ENCODE data around the gene CSNK1A1. TPM values are rescaled to one million over a fixed set of nuclear protein-coding genes. Genes with fewer than 3 reads are reported as not detected.

CSNK1A1 gene
- total RNA-seq, 1 donor from 2014 or later = 224 TPM

GRCh38 chr5:149552553-149553160 is 1.4 kb upstream of the CSNK1A1 start:
- Mint-ChIP-seq H3K27ac (peak overlapping the region; percentile 95), H3K36me3 (peaks cover 15% of the 10 kb centered on the region), H3K4me1 (ENCODE audit: unreplicated experiment) (peaks cover 15% of the 10 kb centered on the region), H3K4me3 (peak overlapping the region; percentile 51), H3K27me3 (peaks cover 2% of the 10 kb centered on the region), H3K9me3 (no peaks in the 10 kb centered on the region)
- no peak for DNase-seq (ENCODE audit: extremely low spot score, unreplicated experiment)
- no peak for TF ChIP-seq CTCF (conservative IDR thresholded peaks at IDR 0.05)

- TF ChIP-seq CTCF (conservative IDR thresholded peaks at IDR 0.05) = peak; percentile 63
- Mint-ChIP-seq H3K4me1 (ENCODE audit: unreplicated experiment) (peaks cover 21% of the 10 kb centered on the region), H3K9me3 (no peaks in the 10 kb centered on the region), H3K36me3 (peaks cover 21% of the 10 kb centered on the region), H3K27me3 (peaks cover 2% of the 10 kb centered on the region), H3K4me3 (peak overlapping the region; percentile 98), H3K27ac (peak overlapping the region; percentile 93)
- DNase-seq (ENCODE audit: extremely low spot score, unreplicated experiment) = no peak
Measured at GRCh38 chr5:149552038-149552494, 827 bp upstream of the CSNK1A1 start.

GRCh38 chr5:149550594-149551226 is 529 bp downstream of the CSNK1A1 start:
- Mint-ChIP-seq H3K36me3 (peaks cover 27% of the 10 kb centered on the region), H3K27me3 (peaks cover 2% of the 10 kb centered on the region), H3K9me3 (no peaks in the 10 kb centered on the region), H3K4me3 (peak overlapping the region; percentile 98), H3K4me1 (ENCODE audit: unreplicated experiment) (peaks cover 26% of the 10 kb centered on the region), H3K27ac (peak overlapping the region; percentile 93)
- no peak for DNase-seq (ENCODE audit: extremely low spot score, unreplicated experiment)
- no peak for TF ChIP-seq CTCF (conservative IDR thresholded peaks at IDR 0.05)

- DNase-seq (ENCODE audit: extremely low spot score, unreplicated experiment) = no peak
- H3K9me3 Mint-ChIP-seq = no peaks in the 10 kb centered on the region
- peaks cover 31% of the 10 kb centered on the region for H3K36me3 Mint-ChIP-seq
- peaks cover 26% of the 10 kb centered on the region for H3K4me1 Mint-ChIP-seq (ENCODE audit: unreplicated experiment)
- peak overlapping the region; percentile 98 for H3K4me3 Mint-ChIP-seq
- peak overlapping the region; percentile 93 for H3K27ac Mint-ChIP-seq
- H3K27me3 Mint-ChIP-seq = peaks cover 2% of the 10 kb centered on the region
- no peak for TF ChIP-seq CTCF (conservative IDR thresholded peaks at IDR 0.05)
Measured at GRCh38 chr5:149550268-149550583, 1.0 kb downstream of the CSNK1A1 start.

- H3K27ac Mint-ChIP-seq = peak overlapping the region; percentile 93
- peak overlapping the region; percentile 98 for H3K4me3 Mint-ChIP-seq
- TF ChIP-seq CTCF (conservative IDR thresholded peaks at IDR 0.05) = no peak
- no peak for DNase-seq (ENCODE audit: extremely low spot score, unreplicated experiment)
- peaks cover 2% of the 10 kb centered on the region for H3K27me3 Mint-ChIP-seq
- no peaks in the 10 kb centered on the region for H3K9me3 Mint-ChIP-seq
- peaks cover 26% of the 10 kb centered on the region for H3K4me1 Mint-ChIP-seq (ENCODE audit: unreplicated experiment)
- peaks cover 31% of the 10 kb centered on the region for H3K36me3 Mint-ChIP-seq
Measured at GRCh38 chr5:149549461-149550267, 1.6 kb downstream of the CSNK1A1 start.
